ENCODE measurements around the gene DDX39B. TPM values are rescaled to one million over a fixed set of nuclear protein-coding genes. Genes with fewer than 3 reads are reported as not detected.
"Not testable (repeated sequence)": the region's sequence is repeated elsewhere in the genome, so short reads cannot be mapped to it uniquely, and the experiment has no call there.

DDX39B gene
- total RNA-seq, 3 donors from 2014 or later (not counting 1 experiment from before 2014, with no cell fraction given), result 506 to 571 (median 534) TPM

- DNase-seq (no peak), ATAC-seq (no peak)
- no peaks in the 10 kb centered on the region for H3K27me3 Mint-ChIP-seq (ENCODE audit: low read depth in 2 of 2)
- H3K4me3 ChIP-seq (ENCODE audit: low read length), result no peak overlapping the region
- TF ChIP-seq CTCF (IDR thresholded peaks at IDR 0.05), result no peak
- H3K27ac ChIP-seq (ENCODE audit: low read length), result no peak overlapping the region
- no peaks in the 10 kb centered on the region for H3K27me3 ChIP-seq (ENCODE audit: control insufficient read depth, insufficient read depth, low read length)
- H3K4me3 Mint-ChIP-seq, result no peak overlapping the region
- H3K4me1 ChIP-seq (ENCODE audit: control insufficient read depth, insufficient read depth, low read length), result peaks cover 11% of the 10 kb centered on the region
- no peaks in the 10 kb centered on the region for H3K36me3 Mint-ChIP-seq
- H3K36me3 ChIP-seq (ENCODE audit: control insufficient read depth, insufficient read depth, low read length), result no peaks in the 10 kb centered on the region
- no peak overlapping the region for H3K27ac Mint-ChIP-seq
- H3K9me3 Mint-ChIP-seq, result no peaks in the 10 kb centered on the region
- 98% methylated on average over 4 of the region's 4 CpGs for WGBS (ENCODE audit: insufficient coverage)
- H3K9me3 ChIP-seq (ENCODE audit: control insufficient read depth, insufficient read depth, low read length), result no peaks in the 10 kb centered on the region
- peaks cover 16 to 26% of the 10 kb centered on the region in 2 donors for H3K4me1 Mint-ChIP-seq
- intact Hi-C loops (cut with micrococcal nuclease), result no loop called here
Measured at GRCh38 chr6:31489086-31489485, 52.7 kb downstream of the DDX39B start.

GRCh38 chr6:31487674-31488073, 54.1 kb downstream of the DDX39B start:
- H3K4me3 ChIP-seq (ENCODE audit: low read length); H3K4me1 ChIP-seq (ENCODE audit: control insufficient read depth, insufficient read depth, low read length); DNase-seq; H3K27me3 Mint-ChIP-seq (ENCODE audit: low read depth in 2 of 2); H3K36me3 Mint-ChIP-seq; ATAC-seq; H3K27ac ChIP-seq (ENCODE audit: low read length); H3K9me3 ChIP-seq (ENCODE audit: control insufficient read depth, insufficient read depth, low read length); H3K27me3 ChIP-seq (ENCODE audit: control insufficient read depth, insufficient read depth, low read length); H3K9me3 Mint-ChIP-seq; H3K4me3 Mint-ChIP-seq; intact Hi-C loops (cut with micrococcal nuclease); H3K27ac Mint-ChIP-seq; H3K36me3 ChIP-seq (ENCODE audit: control insufficient read depth, insufficient read depth, low read length): not testable (repeated sequence)
- 86% methylated on average over 4 of the region's 6 CpGs for WGBS (ENCODE audit: insufficient coverage)
- peaks cover 7 to 20% of the 10 kb centered on the region in 2 donors for H3K4me1 Mint-ChIP-seq

- no CpG with 5 or more reads among the region's 9 CpGs for WGBS (ENCODE audit: insufficient coverage)
- H3K27me3 Mint-ChIP-seq (ENCODE audit: low read depth in 2 of 2); H3K27ac Mint-ChIP-seq; intact Hi-C loops (cut with micrococcal nuclease); H3K27me3 ChIP-seq (ENCODE audit: control insufficient read depth, insufficient read depth, low read length); H3K9me3 Mint-ChIP-seq; H3K4me3 Mint-ChIP-seq; DNase-seq; H3K9me3 ChIP-seq (ENCODE audit: control insufficient read depth, insufficient read depth, low read length); H3K36me3 ChIP-seq (ENCODE audit: control insufficient read depth, insufficient read depth, low read length); H3K27ac ChIP-seq (ENCODE audit: low read length); H3K4me3 ChIP-seq (ENCODE audit: low read length); H3K4me1 ChIP-seq (ENCODE audit: control insufficient read depth, insufficient read depth, low read length); H3K36me3 Mint-ChIP-seq: not testable (repeated sequence)
- ATAC-seq, result peak in 2 of 3 donors; percentile 59 to 68
- H3K4me1 Mint-ChIP-seq, result peaks cover 0 to 13% of the 10 kb centered on the region in 2 donors
Measured at GRCh38 chr6:31486065-31486837, 55.6 kb downstream of the DDX39B start.

- intact Hi-C loops (cut with micrococcal nuclease), result no loop called here
- H3K27ac Mint-ChIP-seq, result no peak overlapping the region
Measured at GRCh38 chr6:31485055-31485454, 56.7 kb downstream of the DDX39B start.

More at GRCh38 chr6:31485055-31485454, 56.7 kb downstream of the DDX39B start:
- DNase-seq (no peak), ATAC-seq (no peak)
- no peaks in the 10 kb centered on the region for H3K4me1 ChIP-seq (ENCODE audit: control insufficient read depth, insufficient read depth, low read length)
- no peaks in the 10 kb centered on the region for H3K27me3 Mint-ChIP-seq (ENCODE audit: low read depth in 2 of 2)
- no peaks in the 10 kb centered on the region for H3K36me3 Mint-ChIP-seq
- H3K4me3 Mint-ChIP-seq, result no peak overlapping the region
- peaks cover 2% of the 10 kb centered on the region for H3K36me3 ChIP-seq (ENCODE audit: control insufficient read depth, insufficient read depth, low read length)
- H3K4me1 Mint-ChIP-seq, result peaks cover 0 to 11% of the 10 kb centered on the region in 2 donors
- WGBS (ENCODE audit: insufficient coverage), result 100% methylated on average over 1 of the region's 1 CpG
- H3K9me3 Mint-ChIP-seq, result no peaks in the 10 kb centered on the region
- H3K27ac ChIP-seq (ENCODE audit: low read length), result no peak overlapping the region
- no peak overlapping the region for H3K4me3 ChIP-seq (ENCODE audit: low read length)
- no peaks in the 10 kb centered on the region for H3K27me3 ChIP-seq (ENCODE audit: control insufficient read depth, insufficient read depth, low read length)
- no peak for TF ChIP-seq CTCF (IDR thresholded peaks at IDR 0.05)
- no peaks in the 10 kb centered on the region for H3K9me3 ChIP-seq (ENCODE audit: control insufficient read depth, insufficient read depth, low read length)
